Spleen (tissue), 7 donors: ENCODE results near the gene ENOX1.

Experiments used
- CTCF ChIP-seq, 11 experiments: fragments of 200-600 bp in 7 of 11; fragments of 450-650 bp in 4 of 11; sonication (generic) in 4 of 11; IDR thresholded peaks in 8 of 11; conservative IDR thresholded peaks in 3 of 11; 1 replicate in 7 of 11; 2 replicates in 4 of 11; pipeline versions ENCODE4 v1.4.0 to v1.8.0; 2016 to 2021; ENCODE audit warnings: antibody characterized with exemption in 11 of 11, inconsistent platforms in 4 of 11, mild to moderate bottlenecking in 1 of 11
- POLR2A ChIP-seq, 3 donors: fragments of 450-650 bp; IDR thresholded peaks; one replicate each; pipeline ENCODE4 v1.5.1; 2017; ENCODE audit warnings: antibody characterized with exemption in 3 of 3, mild to moderate bottlenecking in 1 of 3
- donor health status: DM: no; HTN: no; CAD: no; lungs with moderate emphysema.
- donor health status: DM: no; HTN: no; CAD: no.
- donor health status: DM: no; HTN: no; CAD: no.

GRCh38 chr13:43769529-43769928 lies 17.2 kb downstream of the ENOX1 start:
- TF ChIP-seq POLR2A (IDR thresholded peaks at IDR 0.05) (no peak), CTCF (IDR thresholded peaks at IDR 0.05 in 8 of 11, conservative IDR thresholded peaks at IDR 0.05 in 3 of 11) (no peak)
